Choroid plexus epithelial cell (primary cell): ENCODE data around the gene OXSM.

ENCODE experiments used
- DNase-seq: peaks from one replicate; pipeline ENCODE4 v3.0.0-alpha.2; 2010; ENCODE audit warnings: low read depth
- H3K4me3 ChIP-seq: 2 replicates; pipeline ENCODE4 v1.5.1; 2011; ENCODE audit warnings: low read depth, mild to moderate bottlenecking, control low read depth, low read length, moderate library complexity
- CTCF ChIP-seq: conservative IDR thresholded peaks from 2 replicates; pipeline ENCODE4 v1.5.1; 2011; ENCODE audit warnings: low read depth, mild to moderate bottlenecking, control low read depth, inconsistent platforms, low read length, moderate library complexity

The OXSM gene

GRCh38 chr3:25834346-25834745 is 44.5 kb downstream of the OXSM start:
- TF ChIP-seq CTCF = no peak
- no peak overlapping the region for H3K4me3 ChIP-seq
- DNase-seq = no peak

- no peak for DNase-seq
- TF ChIP-seq CTCF = no peak
- no peak overlapping the region for H3K4me3 ChIP-seq
These were observed 46.7 kb downstream of the OXSM start for GRCh38 chr3:25836579-25836978.

DNA sequence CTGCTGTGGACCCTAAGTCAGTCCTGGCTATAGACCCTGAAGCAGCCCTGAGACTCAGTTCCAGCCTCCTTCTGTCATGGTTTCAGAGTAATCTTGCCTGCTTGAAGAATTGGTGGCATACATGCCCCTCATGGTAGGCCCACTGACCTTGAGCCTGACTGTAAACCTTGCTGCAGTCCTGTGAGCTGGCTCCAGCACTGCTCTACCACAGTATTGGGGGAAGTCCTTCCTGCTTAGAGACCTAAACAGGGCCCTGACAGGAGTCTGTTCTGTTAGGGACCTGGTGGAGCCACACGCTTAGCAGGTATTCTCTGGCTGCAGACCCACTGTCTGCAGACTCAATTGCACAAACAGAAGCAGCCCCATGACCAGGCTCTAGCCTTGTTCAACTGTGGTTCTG is 47.1 kb downstream of the OXSM start:
- DNase-seq = no peak
- TF ChIP-seq CTCF = no peak
- H3K4me3 ChIP-seq = no peak overlapping the region

GRCh38 chr3:25840099-25840498 is 50.2 kb downstream of the OXSM start:
- TF ChIP-seq CTCF = no peak
- DNase-seq = no peak

DNA sequence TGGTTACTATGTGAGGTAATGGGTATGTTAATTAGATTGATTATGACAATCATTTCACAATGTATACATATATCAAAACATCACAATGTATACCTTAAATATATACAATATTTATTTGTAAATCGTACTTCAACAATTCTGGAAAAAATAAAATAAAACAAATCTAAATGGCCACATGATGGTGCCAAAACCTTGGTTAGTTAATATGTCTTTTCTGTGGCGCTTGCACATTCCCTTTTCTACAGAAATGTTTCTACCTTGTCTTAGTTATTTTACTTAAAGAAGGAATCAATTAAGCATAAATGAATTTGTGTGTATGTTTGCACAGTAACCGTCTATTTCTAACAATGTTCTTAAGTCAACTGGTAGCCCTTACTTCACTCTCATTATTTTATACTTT is 53.4 kb downstream of the OXSM start:
- H3K4me3 ChIP-seq = no peak overlapping the region
- peak; percentile 38 for DNase-seq
- TF ChIP-seq CTCF = peak; percentile 22

More at GRCh38 chr3:25840099-25840498, 50.2 kb downstream of the OXSM start:
- H3K4me3 ChIP-seq = no peak overlapping the region
